Neural cell (in vitro differentiated cells): ENCODE results near the gene CHST11. TPM values are rescaled to one million over a fixed set of nuclear protein-coding genes. Genes with fewer than 3 reads are reported as not detected.

Experiments
- H2AFZ ChIP-seq: fragments of 200-600, 300-800 bp; sonication (generic), shearing (Covaris generic); 2 replicates; pipeline ENCODE4 v1.6.0; 2014; ENCODE audit warnings: low read depth, mild to moderate bottlenecking, antibody characterized with exemption, low read length, moderate library complexity
- H3F3A ChIP-seq: fragments of 200-600 bp; shearing (Covaris generic); 2 replicates; pipeline ENCODE4 v1.6.1; 2016; ENCODE audit warnings: mild to moderate bottlenecking, moderate library complexity, mixed read lengths, antibody characterized with exemption, low read length; ENCODE audit not compliant: insufficient read depth, poor library complexity, severe bottlenecking
- H3K27ac ChIP-seq: fragments of 200-600, 300-800 bp; sonication (generic), shearing (Covaris generic); 2 replicates; pipeline ENCODE4 v1.5.1; 2014; ENCODE audit warnings: mild to moderate bottlenecking, low read length, moderate library complexity
- H3K27me3 ChIP-seq: fragments of 300-800, 200-600 bp; sonication (generic), shearing (Covaris generic); 2 replicates; pipeline ENCODE4 v1.6.0; 2014; ENCODE audit warnings: mild to moderate bottlenecking, low read depth, low read length, moderate library complexity; ENCODE audit not compliant: insufficient read depth
- H3K36me3 ChIP-seq: fragments of 300-800, 200-600 bp; sonication (generic), shearing (Covaris generic); 2 replicates; pipeline ENCODE4 v1.5.1; 2014; ENCODE audit warnings: mild to moderate bottlenecking, antibody characterized with exemption, low read length, moderate library complexity; ENCODE audit not compliant: insufficient read depth
- H3K4me2 ChIP-seq: fragments of 300-800, 200-600 bp; sonication (generic), shearing (Covaris generic); 2 replicates; pipeline ENCODE4 v1.6.0; 2014; ENCODE audit warnings: mild to moderate bottlenecking, low read length
- H3K4me3 ChIP-seq: fragments of 300-800, 200-600 bp; sonication (generic), shearing (Covaris generic); 2 replicates; pipeline ENCODE4 v1.5.1; 2014; ENCODE audit warnings: mild to moderate bottlenecking, low read length, moderate library complexity
- H3K79me2 ChIP-seq: fragments of 200-600 bp; shearing (Covaris generic); replicated peaks from 2 replicates; pipeline ENCODE4 v1.6.0; 2014; ENCODE audit warnings: mild to moderate bottlenecking, low read length, moderate library complexity; ENCODE audit not compliant: insufficient read depth
- H3K9ac ChIP-seq: fragments of 300-800, 200-600 bp; sonication (generic), shearing (Covaris generic); 2 replicates; pipeline ENCODE4 v1.6.1; 2016; ENCODE audit warnings: mild to moderate bottlenecking, low read length, mixed read lengths
- H3K9me2 ChIP-seq: fragments of 200-600 bp; shearing (Covaris generic); 2 replicates; pipeline ENCODE4 v1.6.1; 2016; ENCODE audit warnings: mild to moderate bottlenecking, low read length, mixed read lengths; ENCODE audit not compliant: insufficient read depth
- H3K9me3 ChIP-seq: fragments of 200-600, 300-800 bp; sonication (generic), shearing (Covaris generic); 2 replicates; pipeline ENCODE4 v1.6.1; 2016; ENCODE audit warnings: mild to moderate bottlenecking, mixed run types, low read length, moderate library complexity, mixed read lengths
- H4K20me1 ChIP-seq: fragments of 200-600 bp; shearing (Covaris generic); 2 replicates; pipeline ENCODE4 v1.6.1; 2016; ENCODE audit warnings: mild to moderate bottlenecking, mixed run types; ENCODE audit not compliant: insufficient read depth
- EP300 ChIP-seq: fragments of 450-650 bp; conservative IDR thresholded peaks from 2 replicates; pipeline ENCODE4 v1.6.1; 2014; ENCODE audit warnings: antibody characterized with exemption, mild to moderate bottlenecking, moderate library complexity; ENCODE audit not compliant: poor library complexity, severe bottlenecking
- EZH2 ChIP-seq: fragments of 200-600, 300-800 bp; shearing (Covaris generic), sonication (generic); IDR thresholded peaks from 2 replicates; pipeline ENCODE4 v1.6.1; 2014; ENCODE audit warnings: antibody characterized with exemption, low read length, borderline replicate concordance, mild to moderate bottlenecking; ENCODE audit not compliant: insufficient read depth, poor library complexity, severe bottlenecking
- MXI1 ChIP-seq: fragments of 450-650 bp; conservative IDR thresholded peaks from 2 replicates; pipeline ENCODE4 v1.6.1; 2014; ENCODE audit warnings: antibody characterized with exemption, mild to moderate bottlenecking; ENCODE audit not compliant: poor library complexity, severe bottlenecking
- POLR2AphosphoS5 ChIP-seq: IDR thresholded peaks from 2 replicates; pipeline ENCODE4 v1.6.1; 2012
- RAD21 ChIP-seq: fragments of 450-650 bp; conservative IDR thresholded peaks from 2 replicates; pipeline ENCODE4 v1.6.1; 2014; ENCODE audit warnings: antibody characterized with exemption, mild to moderate bottlenecking, moderate library complexity
- REST ChIP-seq: IDR thresholded peaks from 2 replicates; pipeline ENCODE4 v1.6.1; 2012; ENCODE audit warnings: borderline replicate concordance
- SMC3 ChIP-seq: fragments of 450-650 bp; conservative IDR thresholded peaks from 2 replicates; pipeline ENCODE4 v1.6.1; 2014; ENCODE audit warnings: antibody characterized with exemption, mild to moderate bottlenecking, moderate library complexity; ENCODE audit not compliant: poor library complexity
- TAF1 ChIP-seq: IDR thresholded peaks from 2 replicates; pipeline ENCODE4 v1.6.1; 2012; ENCODE audit warnings: low read depth
- polyA plus RNA-seq: library from polyadenylated mRNA; depleted of rRNA; stranded (reverse); fragments of >200 nt; gene quantifications from 2 replicates; pipeline ENCODE4 v1.2.3, GENCODE V29; 2014
- TF ChIP-seq, protein P1 (sequence below): fragments of 450-650 bp; IDR thresholded peaks from 2 replicates; pipeline ENCODE4 v1.5.1; 2014; ENCODE audit warnings: antibody characterized with exemption, mild to moderate bottlenecking, moderate library complexity; ENCODE audit not compliant: poor library complexity, severe bottlenecking

The CHST11 gene
- polyA plus RNA-seq, 1 donor from 2014 or later = 15.0 TPM

GRCh38 chr12:104506676-104507401, 50.1 kb downstream of the CHST11 start:
- Histone ChIP-seq H3K9me3 (no peaks in the 10 kb centered on the region), H3F3A (no peaks in the 10 kb centered on the region), H2AFZ (no peak overlapping the region), H4K20me1 (no peaks in the 10 kb centered on the region), H3K79me2 (no peaks in the 10 kb centered on the region), H3K4me2 (no peak overlapping the region), H3K27ac (no peak overlapping the region), H3K27me3 (no peaks in the 10 kb centered on the region), H3K9me2 (no peaks in the 10 kb centered on the region), H3K9ac (no peak overlapping the region), H3K36me3 (no peaks in the 10 kb centered on the region), H3K4me3 (no peak overlapping the region)
- TF ChIP-seq REST = no peak

DNA sequence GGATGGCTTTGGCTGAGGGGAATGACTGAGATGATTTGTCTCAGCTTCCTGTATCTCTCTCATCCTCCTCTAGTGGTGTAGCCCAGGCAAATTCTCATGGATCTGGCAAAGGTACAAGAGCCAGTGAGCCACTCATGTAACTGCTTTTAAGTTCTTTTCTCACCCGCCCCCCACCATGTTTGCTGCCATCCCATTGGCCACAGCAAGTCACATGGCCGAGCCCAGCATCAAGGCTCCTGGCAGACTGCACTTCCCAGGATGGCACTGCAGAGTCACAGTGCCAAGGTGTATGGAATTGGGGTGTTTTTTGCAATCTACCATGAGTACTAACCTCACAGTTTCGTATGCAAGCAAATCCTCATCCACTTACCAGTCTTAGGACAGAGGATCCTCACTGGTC, 50.9 kb downstream of the CHST11 start:
- Histone ChIP-seq H3K9me2 (no peaks in the 10 kb centered on the region), H3K79me2 (no peaks in the 10 kb centered on the region), H3K4me3 (no peak overlapping the region), H3K27me3 (no peaks in the 10 kb centered on the region), H2AFZ (no peak overlapping the region), H3K9ac (no peak overlapping the region), H3K4me2 (no peak overlapping the region), H3K27ac (no peak overlapping the region), H3K36me3 (no peaks in the 10 kb centered on the region), H3F3A (no peaks in the 10 kb centered on the region), H4K20me1 (no peaks in the 10 kb centered on the region), H3K9me3 (no peaks in the 10 kb centered on the region)
- no peak for TF ChIP-seq EZH2
- TF ChIP-seq MXI1 = no peak
- no peak for TF ChIP-seq RAD21
- TF ChIP-seq, protein P1, sequence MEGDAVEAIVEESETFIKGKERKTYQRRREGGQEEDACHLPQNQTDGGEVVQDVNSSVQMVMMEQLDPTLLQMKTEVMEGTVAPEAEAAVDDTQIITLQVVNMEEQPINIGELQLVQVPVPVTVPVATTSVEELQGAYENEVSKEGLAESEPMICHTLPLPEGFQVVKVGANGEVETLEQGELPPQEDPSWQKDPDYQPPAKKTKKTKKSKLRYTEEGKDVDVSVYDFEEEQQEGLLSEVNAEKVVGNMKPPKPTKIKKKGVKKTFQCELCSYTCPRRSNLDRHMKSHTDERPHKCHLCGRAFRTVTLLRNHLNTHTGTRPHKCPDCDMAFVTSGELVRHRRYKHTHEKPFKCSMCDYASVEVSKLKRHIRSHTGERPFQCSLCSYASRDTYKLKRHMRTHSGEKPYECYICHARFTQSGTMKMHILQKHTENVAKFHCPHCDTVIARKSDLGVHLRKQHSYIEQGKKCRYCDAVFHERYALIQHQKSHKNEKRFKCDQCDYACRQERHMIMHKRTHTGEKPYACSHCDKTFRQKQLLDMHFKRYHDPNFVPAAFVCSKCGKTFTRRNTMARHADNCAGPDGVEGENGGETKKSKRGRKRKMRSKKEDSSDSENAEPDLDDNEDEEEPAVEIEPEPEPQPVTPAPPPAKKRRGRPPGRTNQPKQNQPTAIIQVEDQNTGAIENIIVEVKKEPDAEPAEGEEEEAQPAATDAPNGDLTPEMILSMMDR = no peak
- TF ChIP-seq REST = no peak
- no peak for TF ChIP-seq TAF1
- no peak for TF ChIP-seq SMC3
- no peak for TF ChIP-seq POLR2AphosphoS5
- no peak for TF ChIP-seq EP300
